Spinal cord (tissue), 10 donors: ENCODE measurements around the gene ZPBP. TPM values are rescaled to one million over a fixed set of nuclear protein-coding genes. Genes with fewer than 3 reads are reported as not detected.

Experiments
- DNase-seq, 6 donors: peaks; one replicate each; pipeline versions ENCODE4 v3.0.0 to v3.0.0-alpha.2; 2013 to 2015; ENCODE audit warnings: low spot score in 6 of 6, low read depth in 4 of 6
- H3K27ac ChIP-seq: one replicate; pipeline ENCODE4 v1.5.1; 2013; ENCODE audit warnings: low read depth, low read length, control low read depth
- H3K27me3 ChIP-seq: one replicate; pipeline ENCODE4 v1.6.1; 2013; ENCODE audit warnings: low read length; ENCODE audit not compliant: control insufficient read depth, insufficient read depth
- H3K36me3 ChIP-seq: one replicate; pipeline ENCODE4 v1.6.1; 2013; ENCODE audit warnings: low read length; ENCODE audit not compliant: control insufficient read depth, insufficient read depth
- H3K4me1 ChIP-seq: one replicate; pipeline ENCODE4 v1.6.1; 2013; ENCODE audit warnings: low read length; ENCODE audit not compliant: control insufficient read depth, insufficient read depth
- H3K4me3 ChIP-seq: one replicate; pipeline ENCODE4 v1.5.1; 2013; ENCODE audit warnings: low read depth, low read length, control low read depth
- H3K9me3 ChIP-seq: one replicate; pipeline ENCODE4 v1.6.1; 2013; ENCODE audit warnings: low read length; ENCODE audit not compliant: control insufficient read depth, insufficient read depth
- WGBS: methylation state at CpG from one replicate; pipeline ENCODE4 v1.1.5; 2013; ENCODE audit warnings: missing lambda C conversion rate; ENCODE audit not compliant: insufficient coverage; 5-methylcytosine and 5-hydroxymethylcytosine counted together
- polyA plus RNA-seq, 2 donors: library from polyadenylated mRNA; unstranded; fragments of 120-200 nt; gene quantifications; one replicate each; pipeline ENCODE4 v1.2.1, GENCODE V29; 2013; ENCODE audit not compliant: insufficient read length in 2 of 2
- total RNA-seq, 2 donors: library from RNA; depleted of rRNA in 1 of 2; stranded (reverse); fragments of 120-200 nt in 1 of 2; fragments of >200 nt in 1 of 2; gene quantifications; one replicate each; pipeline versions ENCODE4 v1.2.3 to v1.2.4, GENCODE V29; 2013 to 2014
- donor health status: healthy.

The ZPBP gene
- total and polyA plus RNA-seq, 4 donors, result 0.38 to 0.45 TPM; not detected in 2

- Histone ChIP-seq H3K27ac (no peak overlapping the region), H3K9me3 (no peaks in the 10 kb centered on the region), H3K36me3 (no peaks in the 10 kb centered on the region), H3K4me1 (no peaks in the 10 kb centered on the region), H3K27me3 (no peaks in the 10 kb centered on the region), H3K4me3 (no peak overlapping the region)
- DNase-seq, result no peak
- WGBS, result 86% methylated on average over 1 of the region's 2 CpGs
Measured at GRCh38 chr7:50112250-50112649, 19.2 kb upstream of the ZPBP start.

DNA sequence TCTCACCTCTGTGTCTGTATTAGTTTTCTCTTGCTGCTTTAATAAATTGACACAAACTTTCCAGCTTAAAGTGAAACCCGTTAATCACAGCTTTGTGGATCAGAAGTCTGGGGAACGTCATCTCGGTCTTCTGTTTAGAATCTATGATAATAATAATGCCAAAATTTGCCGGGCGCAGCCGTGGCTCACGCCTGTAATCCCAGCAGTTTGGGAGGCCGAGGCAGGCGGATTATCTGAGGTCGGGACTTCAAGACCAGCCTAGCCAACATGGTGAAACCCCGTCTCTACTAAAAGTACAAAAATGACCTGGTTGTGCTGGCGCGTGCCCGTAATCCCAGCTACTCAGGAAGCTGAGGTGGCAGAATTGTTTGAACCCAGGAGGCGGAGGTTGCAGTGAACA is 8.8 kb upstream of the ZPBP start:
- Histone ChIP-seq H3K27ac (no peak overlapping the region), H3K36me3 (no peaks in the 10 kb centered on the region), H3K4me1 (no peaks in the 10 kb centered on the region), H3K9me3 (no peaks in the 10 kb centered on the region), H3K27me3 (no peaks in the 10 kb centered on the region), H3K4me3 (no peak overlapping the region)
- DNase-seq, result no peak
- WGBS, result 92% methylated on average over 10 of the region's 15 CpGs

- WGBS, result no CpG with 5 or more reads among the region's 1 CpG
- H3K9me3 ChIP-seq, result no peaks in the 10 kb centered on the region
- no peak overlapping the region for H3K27ac ChIP-seq
- no peak overlapping the region for H3K4me3 ChIP-seq
- no peaks in the 10 kb centered on the region for H3K27me3 ChIP-seq
- peaks cover 6% of the 10 kb centered on the region for H3K4me1 ChIP-seq
- no peaks in the 10 kb centered on the region for H3K36me3 ChIP-seq
- DNase-seq, result peak in 2 of 6 donors; percentile 30 to 79
Measured at GRCh38 chr7:50095634-50096033, 2.6 kb upstream of the ZPBP start.

- WGBS, result no CpG with 5 or more reads among the region's 2 CpGs
- Histone ChIP-seq H3K4me3 (no peak overlapping the region), H3K4me1 (peaks cover 6% of the 10 kb centered on the region), H3K27ac (no peak overlapping the region), H3K27me3 (no peaks in the 10 kb centered on the region), H3K9me3 (no peaks in the 10 kb centered on the region), H3K36me3 (no peaks in the 10 kb centered on the region)
- DNase-seq, result no peak
Measured at GRCh38 chr7:50088463-50089129, 4.5 kb downstream of the ZPBP start.

- no peak overlapping the region for H3K4me3 ChIP-seq
- DNase-seq, result peak in 2 of 6 donors; percentile 26 to 37
- H3K27ac ChIP-seq, result no peak overlapping the region
- H3K27me3 ChIP-seq, result no peaks in the 10 kb centered on the region
- H3K4me1 ChIP-seq, result no peaks in the 10 kb centered on the region
- no peaks in the 10 kb centered on the region for H3K9me3 ChIP-seq
- H3K36me3 ChIP-seq, result no peaks in the 10 kb centered on the region
- 34% methylated on average over 3 of the region's 5 CpGs for WGBS
Measured at GRCh38 chr7:50085344-50085743, 7.7 kb downstream of the ZPBP start.

GRCh38 chr7:50073093-50073492 is 20.0 kb downstream of the ZPBP start:
- no peak overlapping the region for H3K27ac ChIP-seq
- no peaks in the 10 kb centered on the region for H3K27me3 ChIP-seq
- H3K9me3 ChIP-seq, result peaks cover 4% of the 10 kb centered on the region
- H3K4me3 ChIP-seq, result no peak overlapping the region
- H3K36me3 ChIP-seq, result no peaks in the 10 kb centered on the region
- peaks cover 4% of the 10 kb centered on the region for H3K4me1 ChIP-seq
- DNase-seq, result no peak

DNA sequence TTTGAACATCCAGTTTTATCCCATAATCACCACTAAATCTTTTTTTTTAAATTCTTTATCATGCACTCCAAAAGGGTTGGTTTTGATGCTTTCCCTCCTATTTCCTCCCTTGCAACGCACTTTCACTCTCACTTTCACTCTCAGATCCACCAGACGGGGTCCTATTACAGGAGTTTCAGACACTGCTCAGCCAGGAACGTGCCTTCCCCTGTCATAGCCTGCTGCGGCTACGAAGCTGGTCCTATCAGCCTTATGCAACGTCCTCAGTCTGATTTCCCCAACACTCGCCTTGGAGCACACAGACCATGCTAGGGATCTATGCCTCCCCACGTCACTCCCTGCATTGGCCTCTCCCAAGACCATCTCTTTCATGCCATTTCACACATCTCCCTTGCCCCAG is 23.4 kb downstream of the ZPBP start:
- no peaks in the 10 kb centered on the region for H3K27me3 ChIP-seq
- H3K4me3 ChIP-seq, result peak overlapping the region; percentile 43
- H3K9me3 ChIP-seq, result peaks cover 4% of the 10 kb centered on the region
- 61% methylated on average over 8 of the region's 8 CpGs for WGBS
- peak in 1 of 6 donors; percentile 5 for DNase-seq
- no peaks in the 10 kb centered on the region for H3K36me3 ChIP-seq
- H3K4me1 ChIP-seq, result peaks cover 5% of the 10 kb centered on the region
- H3K27ac ChIP-seq, result peak overlapping the region; percentile 80

- Histone ChIP-seq H3K9me3 (peaks cover 4% of the 10 kb centered on the region), H3K4me3 (peak overlapping the region; percentile 43), H3K4me1 (peaks cover 5% of the 10 kb centered on the region), H3K27me3 (no peaks in the 10 kb centered on the region), H3K36me3 (no peaks in the 10 kb centered on the region), H3K27ac (peak overlapping the region; percentile 80)
- WGBS, result 15% methylated on average over 5 of the region's 6 CpGs
- DNase-seq, result peak in 4 of 6 donors; percentile 11 to 64 (median 39)
Measured at GRCh38 chr7:50068850-50069551, 24.0 kb downstream of the ZPBP start.

GRCh38 chr7:50068026-50068425 is 25.0 kb downstream of the ZPBP start:
- Histone ChIP-seq H3K9me3 (peaks cover 4% of the 10 kb centered on the region), H3K27me3 (no peaks in the 10 kb centered on the region), H3K27ac (no peak overlapping the region), H3K36me3 (no peaks in the 10 kb centered on the region), H3K4me1 (peaks cover 5% of the 10 kb centered on the region), H3K4me3 (no peak overlapping the region)
- 14% methylated on average over 1 of the region's 2 CpGs for WGBS
- DNase-seq, result peak in 3 of 6 donors; percentile 3 to 32 (median 17)

GRCh38 chr7:50062951-50063350 is 30.1 kb downstream of the ZPBP start:
- Histone ChIP-seq H3K4me1 (no peaks in the 10 kb centered on the region), H3K27me3 (no peaks in the 10 kb centered on the region), H3K27ac (no peak overlapping the region), H3K4me3 (no peak overlapping the region), H3K9me3 (no peaks in the 10 kb centered on the region), H3K36me3 (no peaks in the 10 kb centered on the region)
- no peak for DNase-seq
- WGBS, result no CpG with 5 or more reads among the region's 2 CpGs
